IPS-NIHi11 (cell line): ENCODE results near the gene SULT2B1.
"Not testable (repeated sequence)": the region's sequence is repeated elsewhere in the genome, so short reads cannot be mapped to it uniquely, and the experiment has no call there.

Experiments used
- DNase-seq: peaks from one replicate; pipeline ENCODE4 v3.0.0; 2012; ENCODE audit warnings: mixed read lengths, low spot score

SULT2B1 gene

DNA sequence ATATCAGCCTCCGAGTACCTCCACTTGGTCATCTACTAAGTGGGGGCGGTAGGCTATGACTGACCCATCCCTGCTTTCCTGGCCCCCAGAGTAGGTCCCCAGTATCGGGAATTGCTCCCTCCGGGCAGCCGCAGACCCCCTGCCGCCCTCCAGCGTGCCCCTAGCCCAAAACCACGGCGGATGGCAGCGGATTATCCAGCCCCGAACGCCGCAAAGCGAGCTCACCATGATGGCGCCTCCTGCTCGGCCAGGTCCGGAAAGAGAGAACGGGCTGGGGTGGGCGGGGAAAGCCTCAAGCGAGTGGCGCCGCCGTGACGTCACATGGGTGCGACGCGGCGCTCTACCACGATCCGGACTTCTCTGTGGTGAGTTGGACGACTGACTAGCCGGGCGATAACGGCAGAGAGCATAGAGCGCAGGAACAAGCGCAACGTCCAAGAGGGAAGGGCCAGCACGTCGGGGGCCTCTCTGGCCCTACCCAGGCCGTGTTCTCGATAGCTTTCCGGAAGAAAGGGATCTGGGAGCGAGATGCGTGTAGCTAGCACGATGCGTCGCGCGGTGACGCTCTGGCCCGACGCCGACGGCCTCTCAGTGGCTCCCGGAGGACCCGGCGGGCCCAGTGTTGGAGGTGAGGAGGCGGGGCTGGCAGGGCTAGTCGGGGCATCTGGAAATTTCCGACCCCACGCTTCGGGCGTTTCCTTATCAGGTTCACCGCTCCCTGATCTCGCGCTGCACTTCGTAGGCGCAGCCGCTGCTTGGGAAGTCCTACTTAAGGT lies 67.1 kb downstream of the SULT2B1 start, which contains the start of the genes RPL18 and SPHK2:
Gene RPL18 (minus strand): TSS at position 263 of the 776 bp plus-strand sequence. CDS start 35 bp downstream, at position 228.
Gene SPHK2 (plus strand): TSS at position 591 of the 776 bp plus-strand sequence. CDS start 1,009 bp downstream, outside the sequence.
- peak; percentile 98 for DNase-seq

DNA sequence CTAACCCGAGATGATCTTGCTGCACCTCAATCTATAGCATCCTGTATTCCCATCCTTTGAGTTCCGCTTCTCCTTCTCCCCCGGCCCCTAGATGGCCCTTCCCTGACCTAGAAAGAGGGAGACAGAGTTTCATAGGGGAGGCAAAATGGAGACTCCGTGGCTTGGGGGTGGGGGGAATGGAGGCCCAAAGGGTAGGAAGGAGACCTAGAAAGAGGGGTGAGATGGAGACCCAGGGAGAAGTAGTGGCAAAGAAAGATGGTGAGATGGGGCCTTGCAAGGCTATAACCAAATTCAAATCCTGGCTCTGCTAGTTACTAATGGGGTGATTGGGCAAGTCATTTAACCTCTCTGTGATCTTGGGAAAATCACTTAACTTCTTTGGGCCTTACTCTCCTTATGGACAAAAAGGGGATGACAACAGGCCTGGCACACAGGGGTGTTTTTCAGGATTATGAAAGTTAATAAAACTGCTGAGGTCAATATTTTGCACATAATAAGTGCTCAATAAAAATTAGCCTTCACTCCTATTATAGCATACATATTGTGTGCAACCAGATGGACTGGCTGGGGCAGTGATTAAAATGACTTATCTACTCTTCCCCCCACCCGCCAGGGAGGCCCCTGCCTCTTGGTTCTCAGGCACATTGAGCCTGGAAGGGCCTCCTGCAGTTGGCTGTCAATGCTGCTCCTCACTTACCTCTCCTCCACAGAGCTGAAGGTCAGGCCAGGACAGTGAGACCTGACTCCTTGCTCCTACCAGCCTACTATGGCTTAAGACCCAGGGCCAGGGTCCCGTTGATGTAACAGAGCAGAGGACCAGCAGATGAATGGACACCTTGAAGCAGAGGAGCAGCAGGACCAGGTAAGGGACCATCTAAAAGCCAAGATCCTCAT lies 68.0 kb downstream of the SULT2B1 start:
- DNase-seq: no peak

DNA sequence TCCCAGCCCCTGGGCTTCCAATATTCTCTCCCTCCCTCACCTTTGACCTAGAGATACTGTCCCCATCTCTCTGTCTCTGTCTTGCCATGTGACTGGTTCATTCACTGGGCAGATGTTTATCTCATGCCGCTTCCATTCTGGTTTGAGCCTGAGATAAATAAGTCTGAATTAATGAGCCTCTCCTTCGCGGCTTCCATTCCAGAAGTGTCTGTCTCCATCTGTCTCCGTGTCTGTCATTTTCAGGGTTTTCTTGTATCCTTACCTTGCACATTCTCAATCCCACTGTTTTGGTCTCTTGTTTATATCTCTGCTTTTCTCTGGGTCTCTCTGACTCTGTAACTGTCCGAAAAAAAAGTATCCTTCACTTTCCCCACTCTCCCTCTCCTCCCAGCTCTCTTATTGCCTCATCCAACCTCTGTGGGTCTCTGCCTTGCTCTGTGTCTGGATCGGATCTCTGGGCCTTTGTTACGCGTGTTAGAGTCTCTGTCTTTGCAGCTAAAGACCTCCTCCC lies 71.6 kb downstream of the SULT2B1 start:
- DNase-seq: no peak

DNA sequence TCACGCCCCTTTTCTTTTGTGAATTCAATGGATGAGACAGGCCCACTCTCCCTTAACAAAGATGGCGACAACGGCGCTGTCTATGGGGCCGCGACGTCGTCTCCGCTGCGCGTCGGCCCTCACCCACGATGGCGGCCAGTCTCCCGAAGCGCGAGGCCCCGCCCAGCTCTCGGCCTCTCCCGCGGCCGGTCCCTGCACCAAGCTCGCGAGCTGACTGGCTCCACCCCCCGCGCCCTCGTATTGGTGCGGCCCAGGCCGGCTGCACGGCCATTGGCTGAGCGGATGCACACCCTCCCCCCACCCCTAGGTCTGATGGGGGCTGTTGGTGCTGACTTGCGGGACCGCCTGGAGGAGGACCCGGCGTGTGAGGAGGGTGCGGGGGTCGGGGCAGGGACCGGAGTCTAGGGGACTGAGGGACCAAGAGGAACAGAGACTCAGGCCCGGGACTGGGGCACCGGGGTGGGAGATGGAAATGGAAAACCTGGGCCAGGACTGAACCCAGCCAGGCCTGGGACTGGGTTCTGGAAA lies 72.2 kb downstream of the SULT2B1 start:
- DNase-seq: peak; percentile 92

DNA sequence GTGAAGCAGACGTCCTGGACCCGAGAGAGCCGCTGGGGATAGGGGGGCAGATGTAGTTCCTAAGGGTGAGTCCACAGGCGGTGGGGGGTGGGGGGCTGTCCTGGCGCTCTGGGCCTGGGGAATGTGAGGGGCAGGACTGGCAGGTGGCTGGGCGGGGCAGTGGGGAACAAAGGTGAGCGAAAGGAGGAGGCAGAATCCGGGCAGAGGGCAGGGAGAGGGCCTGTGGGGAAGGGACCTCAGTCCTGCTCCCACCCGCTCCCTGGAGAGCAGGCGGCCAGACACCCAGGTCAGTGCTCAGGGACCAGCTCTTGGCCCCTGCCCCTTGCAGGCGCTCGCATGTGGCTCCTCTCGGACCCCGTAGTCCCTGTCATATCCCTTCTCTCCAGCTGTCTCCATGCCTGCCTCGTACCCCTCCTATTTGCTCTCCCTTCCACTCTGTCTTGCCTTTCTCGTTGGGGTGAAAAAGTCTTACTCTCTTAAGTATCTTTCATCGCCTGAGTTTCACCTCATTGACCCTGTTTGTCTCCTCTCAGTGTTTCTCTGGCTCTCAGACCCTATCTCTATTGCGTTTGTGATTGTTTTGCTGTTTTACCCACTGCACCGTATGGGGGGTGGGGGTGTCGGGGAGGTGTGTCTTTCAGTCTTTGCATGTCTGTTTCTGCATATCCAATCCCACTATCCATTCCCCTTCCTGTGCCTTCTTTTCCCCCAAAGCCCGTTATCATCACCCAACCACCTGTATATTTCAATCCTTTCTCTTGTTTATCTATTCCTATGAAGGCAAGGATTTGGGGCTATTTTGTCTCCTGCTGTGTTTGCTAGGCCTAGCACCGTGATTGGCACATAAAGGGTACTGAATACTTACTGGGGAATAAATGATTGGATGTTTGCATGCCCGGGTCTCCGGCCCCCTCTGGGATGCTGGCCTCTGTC lies 73.1 kb downstream of the SULT2B1 start:
- no peak for DNase-seq

DNA sequence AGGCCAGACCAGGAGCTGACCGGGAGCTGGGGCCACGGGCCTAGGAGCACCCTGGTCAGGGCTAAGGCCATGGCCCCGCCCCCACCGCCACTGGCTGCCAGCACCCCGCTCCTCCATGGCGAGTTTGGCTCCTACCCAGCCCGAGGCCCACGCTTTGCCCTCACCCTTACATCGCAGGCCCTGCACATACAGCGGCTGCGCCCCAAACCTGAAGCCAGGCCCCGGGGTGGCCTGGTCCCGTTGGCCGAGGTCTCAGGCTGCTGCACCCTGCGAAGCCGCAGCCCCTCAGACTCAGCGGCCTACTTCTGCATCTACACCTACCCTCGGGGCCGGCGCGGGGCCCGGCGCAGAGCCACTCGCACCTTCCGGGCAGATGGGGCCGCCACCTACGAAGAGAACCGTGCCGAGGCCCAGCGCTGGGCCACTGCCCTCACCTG lies 73.9 kb downstream of the SULT2B1 start:
- no peak for DNase-seq

DNA sequence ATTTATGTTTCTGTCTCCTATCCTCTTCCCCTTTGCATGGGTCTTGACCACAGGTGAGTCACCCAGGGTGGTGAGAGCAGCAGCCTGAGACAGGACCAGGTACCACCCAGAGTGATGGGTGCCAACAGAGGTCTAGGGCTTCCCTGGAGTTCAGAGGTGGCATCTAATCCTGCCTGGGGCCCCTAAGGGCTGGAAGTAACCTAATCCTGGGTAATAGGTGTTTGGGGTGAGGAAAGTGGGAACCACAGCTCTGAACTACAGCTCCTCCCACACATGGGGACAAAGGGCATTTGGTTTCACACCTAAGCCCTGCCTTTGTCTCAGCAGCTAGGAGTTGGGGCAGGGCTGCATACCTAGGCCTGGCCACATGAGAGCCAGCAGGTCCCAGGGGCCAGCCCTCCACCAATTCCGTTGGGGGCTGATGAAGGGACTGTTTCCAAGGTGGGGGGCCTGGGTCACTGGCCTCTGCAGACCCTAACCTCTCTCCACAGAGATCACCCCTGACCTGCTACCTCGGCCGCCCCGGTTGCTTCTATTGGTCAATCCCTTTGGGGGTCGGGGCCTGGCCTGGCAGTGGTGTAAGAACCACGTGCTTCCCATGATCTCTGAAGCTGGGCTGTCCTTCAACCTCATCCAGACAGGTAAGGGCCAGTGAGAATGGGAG lies 75.4 kb downstream of the SULT2B1 start:
- DNase-seq: no peak

DNA sequence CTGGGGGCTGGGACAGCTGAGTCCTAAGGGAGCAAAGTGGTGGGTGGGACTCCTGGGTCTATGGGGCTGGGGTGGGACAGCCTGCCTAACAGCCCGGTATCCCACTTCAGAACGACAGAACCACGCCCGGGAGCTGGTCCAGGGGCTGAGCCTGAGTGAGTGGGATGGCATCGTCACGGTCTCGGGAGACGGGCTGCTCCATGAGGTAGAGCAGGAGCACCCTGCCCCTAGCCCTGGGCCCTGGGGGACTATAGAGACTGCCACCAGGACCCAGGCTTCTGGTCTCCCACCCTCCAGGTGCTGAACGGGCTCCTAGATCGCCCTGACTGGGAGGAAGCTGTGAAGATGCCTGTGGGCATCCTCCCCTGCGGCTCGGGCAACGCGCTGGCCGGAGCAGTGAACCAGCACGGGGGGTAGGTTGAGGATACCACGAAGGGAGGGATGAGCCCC lies 75.9 kb downstream of the SULT2B1 start:
- DNase-seq: no peak

DNA sequence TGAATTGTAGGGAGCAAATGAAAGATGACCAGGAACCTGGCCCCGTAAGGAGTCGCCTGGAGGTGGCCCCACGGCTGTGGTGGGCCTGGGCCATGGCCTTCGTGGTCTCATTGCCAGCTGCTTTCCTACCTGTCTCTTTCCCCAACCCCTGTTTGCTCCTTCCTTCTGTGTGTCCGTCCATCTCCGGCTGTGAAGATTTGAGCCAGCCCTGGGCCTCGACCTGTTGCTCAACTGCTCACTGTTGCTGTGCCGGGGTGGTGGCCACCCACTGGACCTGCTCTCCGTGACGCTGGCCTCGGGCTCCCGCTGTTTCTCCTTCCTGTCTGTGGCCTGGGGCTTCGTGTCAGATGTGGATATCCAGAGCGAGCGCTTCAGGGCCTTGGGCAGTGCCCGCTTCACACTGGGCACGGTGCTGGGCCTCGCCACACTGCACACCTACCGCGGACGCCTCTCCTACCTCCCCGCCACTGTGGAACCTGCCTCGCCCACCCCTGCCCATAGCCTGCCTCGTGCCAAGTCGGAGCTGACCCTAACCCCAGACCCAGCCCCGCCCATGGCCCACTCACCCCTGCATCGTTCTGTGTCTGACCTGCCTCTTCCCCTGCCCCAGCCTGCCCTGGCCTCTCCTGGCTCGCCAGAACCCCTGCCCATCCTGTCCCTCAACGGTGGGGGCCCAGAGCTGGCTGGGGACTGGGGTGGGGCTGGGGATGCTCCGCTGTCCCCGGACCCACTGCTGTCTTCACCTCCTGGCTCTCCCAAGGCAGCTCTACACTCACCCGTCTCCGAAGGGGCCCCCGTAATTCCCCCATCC lies 76.7 kb downstream of the SULT2B1 start:
- DNase-seq: no peak

DNA sequence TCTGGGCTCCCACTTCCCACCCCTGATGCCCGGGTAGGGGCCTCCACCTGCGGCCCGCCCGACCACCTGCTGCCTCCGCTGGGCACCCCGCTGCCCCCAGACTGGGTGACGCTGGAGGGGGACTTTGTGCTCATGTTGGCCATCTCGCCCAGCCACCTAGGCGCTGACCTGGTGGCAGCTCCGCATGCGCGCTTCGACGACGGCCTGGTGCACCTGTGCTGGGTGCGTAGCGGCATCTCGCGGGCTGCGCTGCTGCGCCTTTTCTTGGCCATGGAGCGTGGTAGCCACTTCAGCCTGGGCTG lies 77.3 kb downstream of the SULT2B1 start:
- DNase-seq: no peak

DNA sequence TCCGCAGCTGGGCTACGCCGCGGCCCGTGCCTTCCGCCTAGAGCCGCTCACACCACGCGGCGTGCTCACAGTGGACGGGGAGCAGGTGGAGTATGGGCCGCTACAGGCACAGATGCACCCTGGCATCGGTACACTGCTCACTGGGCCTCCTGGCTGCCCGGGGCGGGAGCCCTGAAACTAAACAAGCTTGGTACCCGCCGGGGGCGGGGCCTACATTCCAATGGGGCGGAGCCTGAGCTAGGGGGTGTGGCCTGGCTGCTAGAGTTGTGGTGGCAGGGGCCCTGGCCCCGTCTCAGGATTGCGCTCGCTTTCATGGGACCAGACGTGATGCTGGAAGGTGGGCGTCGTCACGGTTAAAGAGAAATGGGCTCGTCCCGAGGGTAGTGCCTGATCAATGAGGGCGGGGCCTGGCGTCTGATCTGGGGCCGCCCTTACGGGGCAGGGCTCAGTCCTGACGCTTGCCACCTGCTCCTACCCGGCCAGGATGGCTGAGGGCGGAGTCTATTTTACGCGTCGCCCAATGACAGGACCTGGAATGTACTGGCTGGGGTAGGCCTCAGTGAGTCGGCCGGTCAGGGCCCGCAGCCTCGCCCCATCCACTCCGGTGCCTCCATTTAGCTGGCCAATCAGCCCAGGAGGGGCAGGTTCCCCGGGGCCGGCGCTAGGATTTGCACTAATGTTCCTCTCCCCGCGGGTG lies 77.8 kb downstream of the SULT2B1 start:
- DNase-seq: peak; percentile 76

DNA sequence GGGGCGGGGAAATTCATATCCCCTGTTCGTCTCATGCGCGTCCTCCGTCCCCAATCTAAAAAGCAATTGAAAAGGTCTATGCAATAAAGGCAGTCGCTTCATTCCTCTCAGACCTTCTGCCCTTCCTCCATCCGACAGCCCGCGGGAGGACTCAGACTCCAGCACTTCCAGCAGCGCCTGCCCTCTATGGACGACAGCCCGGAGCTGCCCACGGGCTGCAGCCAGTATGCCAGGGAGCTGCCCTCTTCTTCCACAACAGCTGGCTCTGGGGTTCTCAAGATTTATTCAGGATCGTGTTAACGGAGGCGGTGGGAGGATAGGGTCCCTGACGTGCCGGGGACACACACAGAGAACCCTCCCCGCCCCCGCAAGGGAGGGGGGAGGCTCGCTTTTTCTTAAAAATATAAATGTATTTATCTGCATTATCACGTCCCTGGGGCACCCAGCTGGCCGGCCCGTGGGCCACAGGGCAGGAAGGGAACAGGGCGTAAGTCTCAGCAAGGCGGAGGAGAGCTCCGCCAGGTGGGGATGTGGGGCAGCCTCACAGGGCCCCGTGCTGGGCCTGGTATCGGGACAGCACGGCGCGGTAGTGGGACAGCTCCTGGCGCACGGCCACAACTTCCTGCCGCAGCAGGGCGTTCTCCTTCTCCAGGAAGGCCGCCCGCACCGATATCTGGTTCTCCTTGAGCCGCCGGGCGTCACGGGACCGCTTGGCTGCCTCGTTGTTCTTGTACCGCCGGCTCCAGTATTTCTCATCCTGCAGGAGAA lies 78.5 kb downstream of the SULT2B1 start:
- no peak for DNase-seq

DNA sequence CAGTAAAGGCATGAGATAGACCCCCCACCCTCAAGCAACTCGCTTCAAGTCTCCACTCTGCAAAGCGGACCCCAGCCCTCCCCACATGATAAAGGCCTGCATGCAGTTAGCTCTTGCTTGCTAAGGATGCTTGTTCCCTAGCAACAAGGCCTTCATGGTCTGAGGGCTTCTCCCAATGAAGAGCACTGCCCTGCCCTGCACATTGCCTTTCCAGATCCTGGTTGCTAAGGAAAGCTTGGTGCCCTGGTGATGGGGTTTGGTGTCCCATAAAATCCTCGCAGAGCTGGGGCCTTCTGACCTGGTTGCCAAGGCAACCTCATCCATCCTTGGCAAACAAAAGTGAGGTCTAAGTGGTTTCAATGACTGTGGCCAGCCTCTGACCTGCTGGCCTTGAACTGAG lies 79.3 kb downstream of the SULT2B1 start:
- DNase-seq: no peak

DNA sequence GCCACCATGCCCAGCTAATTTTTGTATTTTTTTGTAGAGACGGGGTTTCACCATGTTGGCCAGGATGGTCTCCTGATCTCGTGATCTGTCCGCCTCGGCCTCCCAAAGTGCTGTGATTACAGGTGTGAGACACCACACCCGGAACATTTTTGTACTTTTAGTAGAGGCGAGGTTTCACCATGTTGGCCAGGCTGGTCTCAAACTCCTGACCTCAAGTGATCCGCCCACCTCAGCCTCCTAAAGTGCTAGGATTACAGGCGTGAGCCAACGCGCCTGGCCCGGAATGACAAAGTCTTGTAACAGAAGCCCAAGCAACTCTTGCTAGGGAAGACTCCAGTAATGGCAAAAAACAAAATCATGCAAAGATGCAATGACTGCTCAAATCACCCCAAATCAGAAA lies 80.3 kb downstream of the SULT2B1 start:
- DNase-seq: not testable (repeated sequence)

DNA sequence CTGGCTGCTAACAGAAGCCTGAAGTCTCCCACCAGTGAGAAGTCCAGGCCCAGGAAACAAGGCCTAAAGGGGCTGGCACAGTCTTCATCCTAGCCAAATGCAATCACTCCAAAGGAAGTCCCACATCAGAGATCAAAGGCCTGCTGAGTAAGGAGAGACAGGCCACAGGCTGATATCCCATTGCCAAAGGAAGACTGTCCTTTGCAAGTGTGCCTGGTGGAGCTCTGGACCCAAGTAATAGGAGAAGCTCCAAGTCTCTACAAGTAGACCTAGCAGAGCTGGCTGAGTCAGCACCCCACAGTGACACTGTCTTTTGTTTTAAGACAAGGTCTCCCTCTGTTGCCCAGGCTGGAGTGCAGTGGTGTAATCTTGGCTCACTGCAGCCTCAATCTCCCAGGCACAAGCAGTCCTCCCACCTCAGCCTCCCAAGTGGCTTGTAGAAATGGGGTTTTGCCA lies 80.7 kb downstream of the SULT2B1 start:
- DNase-seq: no peak

DNA sequence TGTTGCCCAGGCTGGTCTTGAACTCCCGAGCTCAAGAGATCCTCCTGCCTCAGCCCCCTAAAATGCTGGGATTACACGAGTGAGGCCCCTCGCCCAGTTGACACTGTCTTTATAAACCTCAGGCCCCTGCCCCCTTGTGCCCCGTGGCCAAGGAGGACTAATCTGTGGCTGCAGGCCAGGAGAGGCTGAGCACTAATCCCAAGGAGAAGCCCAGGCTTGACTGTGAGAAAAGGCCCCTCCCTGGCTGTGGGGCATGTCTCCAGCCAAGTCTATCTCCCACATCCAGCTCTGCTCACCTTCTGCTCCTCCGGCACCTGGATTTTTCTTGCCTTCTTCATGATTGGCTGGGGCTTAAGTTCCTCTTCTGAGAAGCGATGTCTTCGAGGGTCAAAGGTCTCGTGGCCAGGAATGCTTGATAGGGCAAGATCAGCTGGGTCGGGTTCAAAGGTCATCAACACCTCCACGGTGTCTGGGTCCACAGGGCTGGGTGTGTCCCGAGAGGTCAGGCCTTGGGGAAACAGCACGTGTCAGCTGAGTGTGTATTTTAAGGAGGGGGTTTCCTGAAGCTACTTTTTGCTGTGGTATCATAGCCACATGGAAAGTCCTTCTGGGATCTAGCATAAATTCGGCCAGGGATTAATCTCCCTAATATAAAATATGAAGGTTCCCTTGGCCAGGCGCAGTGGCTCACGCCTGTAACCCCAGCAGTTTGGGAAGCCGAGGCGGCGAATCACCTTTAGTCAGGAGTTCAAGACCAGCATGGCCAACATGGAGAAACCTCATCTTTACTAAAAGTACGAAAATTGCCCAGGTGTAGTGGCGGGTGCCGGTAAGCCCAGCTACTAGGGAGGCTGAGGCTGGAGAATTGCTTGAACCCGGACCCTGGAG lies 81.4 kb downstream of the SULT2B1 start:
- no peak for DNase-seq

DNA sequence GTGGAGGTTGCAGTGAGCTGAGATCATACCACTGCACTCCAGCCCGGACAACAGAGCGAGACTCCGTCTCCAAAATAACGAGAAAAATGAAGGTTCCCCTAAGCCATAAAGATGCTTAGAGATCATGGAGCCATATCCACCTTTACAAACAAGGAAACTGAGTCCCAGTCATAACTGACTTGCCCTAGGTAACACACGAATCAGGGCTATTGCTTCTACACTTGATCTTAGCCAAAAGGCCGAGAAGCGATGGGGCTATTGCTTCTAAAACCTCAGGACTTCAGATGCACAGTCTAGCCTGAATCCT lies 82.0 kb downstream of the SULT2B1 start:
- no peak for DNase-seq
